Stomach (tissue), 9 donors: ENCODE results near the gene SNAP23. TPM values are rescaled to one million over a fixed set of nuclear protein-coding genes. Genes with fewer than 3 reads are reported as not detected.

Source experiments
- DNase-seq, 2 donors: peaks; one replicate each; pipeline versions ENCODE4 v3.0.0 to v3.0.0-alpha.2; 2013 to 2019
- H3K27ac ChIP-seq, 5 donors: fragments of 200-600 bp in 4 of 5; sonication (generic) in 4 of 5; one replicate each; pipeline ENCODE4 v1.5.1; 2013 to 2019; ENCODE audit warnings: mild to moderate bottlenecking in 1 of 5, moderate library complexity in 1 of 5
- H3K27me3 ChIP-seq, 3 donors: fragments of 200-600 bp; sonication (generic); one replicate each; pipeline ENCODE4 v1.5.1; 2017 to 2019; ENCODE audit warnings: mixed run types in 1 of 3
- H3K36me3 ChIP-seq, 4 donors: fragments of 200-600 bp; sonication (generic); 1 replicate in 3 of 4; 2 replicates in 1 of 4; pipeline ENCODE4 v1.5.1; 2016 to 2019
- H3K4me1 ChIP-seq, 4 donors: fragments of 200-600 bp; sonication (generic); one replicate each; pipeline ENCODE4 v1.5.1; 2016 to 2019
- H3K4me3 ChIP-seq, 4 donors: fragments of 200-600 bp; sonication (generic) in 3 of 4; one replicate each; pipeline ENCODE4 v1.5.1; 2016 to 2019; ENCODE audit warnings: mild to moderate bottlenecking in 1 of 4
- H3K9me3 ChIP-seq, 4 donors: fragments of 200-600 bp; sonication (generic); one replicate each; pipeline ENCODE4 v1.5.1; 2016 to 2019
- EP300 ChIP-seq: sonication (generic); formaldehyde crosslinking; IDR thresholded peaks from one replicate; pipeline ENCODE4 v1.6.1; 2017; ENCODE audit warnings: antibody characterized with exemption
- POLR2A ChIP-seq, 4 donors: fragments of 450-650 bp; IDR thresholded peaks; one replicate each; pipeline ENCODE4 v1.6.1; 2016; ENCODE audit warnings: antibody characterized with exemption in 4 of 4, control low read depth in 2 of 4, mild to moderate bottlenecking in 1 of 4, moderate library complexity in 1 of 4
- POLR2AphosphoS5 ChIP-seq, 3 donors: sonication (generic); formaldehyde crosslinking; IDR thresholded peaks; one replicate each; pipeline ENCODE4 v1.6.1; 2016; ENCODE audit warnings: antibody characterized with exemption in 3 of 3
- WGBS, 5 donors: extraction: QIAGEN DNeasy Blood & Tissue Kit in 3 of 5; methylation state at CpG; one replicate each; pipeline versions ENCODE4 v1.1.5 to v1.1.7; 2013 to 2018; 5-methylcytosine and 5-hydroxymethylcytosine counted together
- intact Hi-C: fragments of 100-400 bp; cut with DNase I; formaldehyde crosslinking; loops from one replicate; pipeline ENCODE4 v1.15.1; 2023; ENCODE audit warnings: low total_unique reads
- polyA plus RNA-seq, 3 donors: library from polyadenylated mRNA; stranded (reverse); fragments of 200-250 nt; gene quantifications; one replicate each; pipeline ENCODE4 v1.2.3, GENCODE V29; 2013
- total RNA-seq, 5 donors: library from RNA; depleted of rRNA; stranded (reverse); fragments of >200 nt; gene quantifications; one replicate each; pipeline versions ENCODE4 v1.1.0 to v1.2.3, GENCODE V29; 2014 to 2016
- TF ChIP-seq, protein P1 (sequence below), 7 experiments: fragments of 450-650 bp in 4 of 7; fragments of 200-600 bp in 3 of 7; sonication (generic) in 3 of 7; IDR thresholded peaks; one replicate each; pipeline ENCODE4 v1.5.1; 2016 to 2019; ENCODE audit warnings: antibody characterized with exemption in 7 of 7, control low read depth in 2 of 7, mild to moderate bottlenecking in 1 of 7
- donor health status: healthy with polysubstance abuse.
- donor health status: Bipolar disorder and iron deficiency.
- donor health status: healthy.

The SNAP23 gene
- total and polyA plus RNA-seq, 8 donors, result 10.1 to 83.9 (median 50.6) TPM

GRCh38 chr15:42558739-42559138 lies 63.3 kb downstream of the SNAP23 start:
- Histone ChIP-seq H3K27me3 (no peaks in the 10 kb centered on the region), H3K27ac (no peak overlapping the region), H3K4me1 (peaks cover 0 to under 1% (median 0%) of the 10 kb centered on the region in 4 donors), H3K4me3 (no peak overlapping the region), H3K9me3 (no peaks in the 10 kb centered on the region), H3K36me3 (peaks cover 18 to 60% (median 58%) of the 10 kb centered on the region in 4 donors)
- 91 to 98% (median 97%) methylated on average over 3 of the region's 3 CpGs for WGBS, 5 donors
- TF ChIP-seq POLR2AphosphoS5 (IDR thresholded peaks at IDR 0.05) (no peak), EP300 (no peak), POLR2A (IDR thresholded peaks at IDR 0.05) (no peak)
- TF ChIP-seq, protein P1, sequence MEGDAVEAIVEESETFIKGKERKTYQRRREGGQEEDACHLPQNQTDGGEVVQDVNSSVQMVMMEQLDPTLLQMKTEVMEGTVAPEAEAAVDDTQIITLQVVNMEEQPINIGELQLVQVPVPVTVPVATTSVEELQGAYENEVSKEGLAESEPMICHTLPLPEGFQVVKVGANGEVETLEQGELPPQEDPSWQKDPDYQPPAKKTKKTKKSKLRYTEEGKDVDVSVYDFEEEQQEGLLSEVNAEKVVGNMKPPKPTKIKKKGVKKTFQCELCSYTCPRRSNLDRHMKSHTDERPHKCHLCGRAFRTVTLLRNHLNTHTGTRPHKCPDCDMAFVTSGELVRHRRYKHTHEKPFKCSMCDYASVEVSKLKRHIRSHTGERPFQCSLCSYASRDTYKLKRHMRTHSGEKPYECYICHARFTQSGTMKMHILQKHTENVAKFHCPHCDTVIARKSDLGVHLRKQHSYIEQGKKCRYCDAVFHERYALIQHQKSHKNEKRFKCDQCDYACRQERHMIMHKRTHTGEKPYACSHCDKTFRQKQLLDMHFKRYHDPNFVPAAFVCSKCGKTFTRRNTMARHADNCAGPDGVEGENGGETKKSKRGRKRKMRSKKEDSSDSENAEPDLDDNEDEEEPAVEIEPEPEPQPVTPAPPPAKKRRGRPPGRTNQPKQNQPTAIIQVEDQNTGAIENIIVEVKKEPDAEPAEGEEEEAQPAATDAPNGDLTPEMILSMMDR (IDR thresholded peaks at IDR 0.05), result no peak
- no peak for DNase-seq
- intact Hi-C loops, result no loop called here

GRCh38 chr15:42575188-42576039 lies 80.0 kb downstream of the SNAP23 start, which contains the start of gene STARD9:
STARD9 (plus strand) TSS chr15:42575606; CDS start chr15:42575716, 110 bp downstream.
- intact Hi-C loops, result no loop called here

GRCh38 chr15:42576040-42576594 lies 80.7 kb downstream of the SNAP23 start:
- Histone ChIP-seq H3K4me1 (peaks cover 6 to 56% (median 32%) of the 10 kb centered on the region in 4 donors), H3K27me3 (peaks cover 0 to 25% (median 0%) of the 10 kb centered on the region in 3 donors), H3K9me3 (no peaks in the 10 kb centered on the region), H3K27ac (peak overlapping the region; percentile 49 to 94 (median 84)), H3K36me3 (no peaks in the 10 kb centered on the region), H3K4me3 (peak overlapping the region; percentile 68 to 85 (median 77))
- DNase-seq, result no peak
- no peak for TF ChIP-seq EP300
- TF ChIP-seq POLR2A (IDR thresholded peaks at IDR 0.05), result no peak
- TF ChIP-seq, protein P1 (IDR thresholded peaks at IDR 0.05), result no peak
- TF ChIP-seq POLR2AphosphoS5 (IDR thresholded peaks at IDR 0.05), result no peak
- 13 to 20% (median 15%) methylated on average over 16 of the region's 16 CpGs for WGBS, 5 donors
- intact Hi-C loops, result no loop called here

More at GRCh38 chr15:42575188-42576039, 80.0 kb downstream of the SNAP23 start, which contains the start of gene STARD9:
- H3K9me3 ChIP-seq, result no peaks in the 10 kb centered on the region
- H3K27ac ChIP-seq, result peak within 1 kb of the TSS; percentile 49 to 94 (median 84)
- peaks cover 6 to 51% (median 28%) of the 10 kb centered on the region in 4 donors for H3K4me1 ChIP-seq
- TF ChIP-seq POLR2AphosphoS5 (IDR thresholded peaks at IDR 0.05), result peak in 2 of 3 donors; percentile 37 to 92
- no peak for TF ChIP-seq EP300
- no peak for TF ChIP-seq POLR2A (IDR thresholded peaks at IDR 0.05)
- peak; percentile 97 to 99 for DNase-seq
- WGBS, 5 donors, result 0 to 1% (median 0%) methylated on average over 51 to 95 of the region's 95 CpGs
- H3K27me3 ChIP-seq, result peaks cover 0 to 25% (median 0%) of the 10 kb centered on the region in 3 donors
- no peaks in the 10 kb centered on the region for H3K36me3 ChIP-seq
- H3K4me3 ChIP-seq, result peak within 1 kb of the TSS; percentile 68 to 85 (median 77)

GRCh38 chr15:42576776-42577175 lies 81.3 kb downstream of the SNAP23 start:
- intact Hi-C loops, result no loop called here
- peak overlapping the region in 2 of 5 donors; percentile 52 to 94 for H3K27ac ChIP-seq
- H3K9me3 ChIP-seq, result no peaks in the 10 kb centered on the region
- TF ChIP-seq POLR2AphosphoS5 (IDR thresholded peaks at IDR 0.05) (no peak), EP300 (no peak), POLR2A (IDR thresholded peaks at IDR 0.05) (no peak)
- TF ChIP-seq, protein P1 (IDR thresholded peaks at IDR 0.05), result no peak
- DNase-seq, result no peak
- H3K27me3 ChIP-seq, result peaks cover 0 to 25% (median 0%) of the 10 kb centered on the region in 3 donors
- peaks cover 9 to 63% (median 36%) of the 10 kb centered on the region in 4 donors for H3K4me1 ChIP-seq
- no peaks in the 10 kb centered on the region for H3K36me3 ChIP-seq
- peak overlapping the region in 3 of 4 donors; percentile 68 to 85 (median 78) for H3K4me3 ChIP-seq
- WGBS, 5 donors, result 67 to 96% (median 73%) methylated on average over 1 of the region's 1 CpG
